Cardiac septum (tissue), 1 donor: Measurements from ENCODE around the gene FGFR4. TPM values are rescaled to one million over a fixed set of nuclear protein-coding genes. Genes with fewer than 3 reads are reported as not detected.

Experiments used
- total RNA-seq: library from RNA; stranded (reverse); fragmentation: NEBNext Ultra II Directional; extraction: Animal tissue kit (Norgen Biotek cat#: 25700); gene quantifications from one replicate; pipeline ENCODE4 v1.2.1, GENCODE V29; 2021
- donor health status: DM: no; HTN: no; CAD: no.

The FGFR4 gene
- total RNA-seq, 1 donor from 2014 or later: 0.40 TPM

Other genes starting within 250 kb of the FGFR4 start
- 4.3 TPM for gene HK3, start 187.6 kb upstream of the FGFR4 start, total RNA-seq
- gene UIMC1, start 80.1 kb upstream of the FGFR4 start, total RNA-seq: 55.0 TPM
- 9.1 TPM for gene ZNF346, start 64.2 kb upstream of the FGFR4 start, total RNA-seq
- gene NSD1, start 46.9 kb downstream of the FGFR4 start, total RNA-seq: 53.9 TPM
- gene RAB24, start 216.8 kb downstream of the FGFR4 start, total RNA-seq: 19.0 TPM
- 49.8 TPM for gene PRELID1, start 216.9 kb downstream of the FGFR4 start, total RNA-seq
- 1.9 TPM for gene MXD3, start 225.0 kb downstream of the FGFR4 start, total RNA-seq